Epithelial cell of proximal tubule (primary cell): Measurements from ENCODE around the gene ELOA. TPM values are rescaled to one million over a fixed set of nuclear protein-coding genes. Genes with fewer than 3 reads are reported as not detected.
A peak's percentile ranks its signal among the peaks of the same experiment; 100 is the strongest.

Experiments
- DNase-seq: peaks from one replicate; pipeline ENCODE4 v3.0.0-alpha.2; 2011; ENCODE audit warnings: low read depth
- H3K4me3 ChIP-seq: 2 replicates; pipeline ENCODE4 v1.5.1; 2011; ENCODE audit warnings: low read depth, mild to moderate bottlenecking, low read length
- total RNA-seq: library from RNA; depleted of rRNA; stranded (reverse); fragments of >200 nt; gene quantifications from 2 replicates; pipeline ENCODE4 v1.2.3, GENCODE V29; 2015
- TF ChIP-seq, protein P1 (sequence below): conservative IDR thresholded peaks from 2 replicates; pipeline ENCODE4 v1.5.1; 2012; ENCODE audit warnings: low read depth, mild to moderate bottlenecking, low read length

ELOA gene, protein sequence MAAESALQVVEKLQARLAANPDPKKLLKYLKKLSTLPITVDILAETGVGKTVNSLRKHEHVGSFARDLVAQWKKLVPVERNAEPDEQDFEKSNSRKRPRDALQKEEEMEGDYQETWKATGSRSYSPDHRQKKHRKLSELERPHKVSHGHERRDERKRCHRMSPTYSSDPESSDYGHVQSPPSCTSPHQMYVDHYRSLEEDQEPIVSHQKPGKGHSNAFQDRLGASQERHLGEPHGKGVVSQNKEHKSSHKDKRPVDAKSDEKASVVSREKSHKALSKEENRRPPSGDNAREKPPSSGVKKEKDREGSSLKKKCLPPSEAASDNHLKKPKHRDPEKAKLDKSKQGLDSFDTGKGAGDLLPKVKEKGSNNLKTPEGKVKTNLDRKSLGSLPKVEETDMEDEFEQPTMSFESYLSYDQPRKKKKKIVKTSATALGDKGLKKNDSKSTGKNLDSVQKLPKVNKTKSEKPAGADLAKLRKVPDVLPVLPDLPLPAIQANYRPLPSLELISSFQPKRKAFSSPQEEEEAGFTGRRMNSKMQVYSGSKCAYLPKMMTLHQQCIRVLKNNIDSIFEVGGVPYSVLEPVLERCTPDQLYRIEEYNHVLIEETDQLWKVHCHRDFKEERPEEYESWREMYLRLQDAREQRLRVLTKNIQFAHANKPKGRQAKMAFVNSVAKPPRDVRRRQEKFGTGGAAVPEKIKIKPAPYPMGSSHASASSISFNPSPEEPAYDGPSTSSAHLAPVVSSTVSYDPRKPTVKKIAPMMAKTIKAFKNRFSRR
- total RNA-seq, result 27.9 and 30.2 TPM in 2 replicates

DNA sequence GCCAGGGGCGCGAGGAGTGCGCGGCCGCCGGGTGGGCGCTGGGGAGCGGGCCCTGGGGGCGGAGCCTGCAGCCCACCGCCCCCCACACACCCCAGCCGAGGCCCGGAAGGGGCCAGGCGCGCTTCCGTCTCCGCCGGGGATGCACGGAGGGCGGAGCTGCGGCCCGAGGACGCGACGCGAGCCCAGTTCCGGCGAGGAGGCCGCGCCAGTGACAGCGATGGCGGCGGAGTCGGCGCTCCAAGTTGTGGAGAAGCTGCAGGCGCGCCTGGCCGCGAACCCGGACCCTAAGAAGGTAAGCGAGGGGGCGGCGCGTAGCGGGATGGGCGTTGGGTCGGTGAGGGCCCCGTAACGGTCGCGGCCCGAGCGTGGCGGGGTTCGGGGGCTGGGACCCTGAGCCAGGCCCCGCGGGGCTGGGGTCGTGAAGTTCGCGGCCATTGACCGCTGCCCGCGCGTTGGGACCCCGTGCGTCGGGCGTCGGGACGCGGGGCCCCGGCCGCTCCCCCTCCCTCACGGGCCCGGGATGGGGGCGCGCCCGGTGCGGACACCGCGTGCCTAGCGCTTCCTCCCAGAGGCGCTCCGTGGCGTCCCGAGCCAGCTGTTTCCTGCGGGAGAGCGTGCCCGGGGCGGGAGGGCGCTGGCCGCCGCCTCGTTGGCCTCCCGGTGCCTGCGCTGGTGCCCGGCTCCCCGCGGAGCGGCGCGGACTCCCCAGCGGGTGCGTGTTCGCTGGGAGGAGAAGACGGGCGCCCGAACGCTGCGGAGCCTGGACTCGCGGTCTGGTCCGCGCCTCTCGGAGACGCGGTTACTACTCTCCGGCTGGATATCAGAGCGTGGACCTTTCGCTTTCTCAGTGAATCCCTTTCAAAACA is at the start of gene ELOA:
ELOA (plus strand) TSS at position 185 of the 866 bp plus-strand sequence; CDS start at position 218, 33 bp downstream.
- TF ChIP-seq, protein P1, sequence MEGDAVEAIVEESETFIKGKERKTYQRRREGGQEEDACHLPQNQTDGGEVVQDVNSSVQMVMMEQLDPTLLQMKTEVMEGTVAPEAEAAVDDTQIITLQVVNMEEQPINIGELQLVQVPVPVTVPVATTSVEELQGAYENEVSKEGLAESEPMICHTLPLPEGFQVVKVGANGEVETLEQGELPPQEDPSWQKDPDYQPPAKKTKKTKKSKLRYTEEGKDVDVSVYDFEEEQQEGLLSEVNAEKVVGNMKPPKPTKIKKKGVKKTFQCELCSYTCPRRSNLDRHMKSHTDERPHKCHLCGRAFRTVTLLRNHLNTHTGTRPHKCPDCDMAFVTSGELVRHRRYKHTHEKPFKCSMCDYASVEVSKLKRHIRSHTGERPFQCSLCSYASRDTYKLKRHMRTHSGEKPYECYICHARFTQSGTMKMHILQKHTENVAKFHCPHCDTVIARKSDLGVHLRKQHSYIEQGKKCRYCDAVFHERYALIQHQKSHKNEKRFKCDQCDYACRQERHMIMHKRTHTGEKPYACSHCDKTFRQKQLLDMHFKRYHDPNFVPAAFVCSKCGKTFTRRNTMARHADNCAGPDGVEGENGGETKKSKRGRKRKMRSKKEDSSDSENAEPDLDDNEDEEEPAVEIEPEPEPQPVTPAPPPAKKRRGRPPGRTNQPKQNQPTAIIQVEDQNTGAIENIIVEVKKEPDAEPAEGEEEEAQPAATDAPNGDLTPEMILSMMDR, result no peak
- DNase-seq, result no peak
- peak within 1 kb of the TSS; percentile 83 for H3K4me3 ChIP-seq

DNA sequence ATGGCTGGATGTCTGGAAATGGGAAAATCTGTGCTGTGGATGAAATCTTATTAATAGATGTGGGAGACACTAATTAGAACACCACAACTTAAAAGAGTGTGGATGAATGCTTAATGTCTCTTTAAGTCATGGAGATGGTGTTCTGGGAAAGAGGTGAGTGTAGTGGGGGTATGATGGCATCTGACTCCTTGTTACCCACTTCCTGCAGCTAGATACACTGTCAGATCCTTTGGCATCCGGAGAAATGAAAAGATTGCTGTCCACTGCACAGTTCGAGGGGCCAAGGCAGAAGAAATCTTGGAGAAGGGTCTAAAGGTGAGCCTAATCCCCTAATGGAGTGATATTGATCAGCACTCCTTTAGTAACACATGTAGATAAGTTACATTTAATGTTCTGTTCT is 49.7 kb upstream of the ELOA start:
- TF ChIP-seq, protein P1, result no peak
- DNase-seq, result no peak
- peak overlapping the region; percentile 99 for H3K4me3 ChIP-seq

DNA sequence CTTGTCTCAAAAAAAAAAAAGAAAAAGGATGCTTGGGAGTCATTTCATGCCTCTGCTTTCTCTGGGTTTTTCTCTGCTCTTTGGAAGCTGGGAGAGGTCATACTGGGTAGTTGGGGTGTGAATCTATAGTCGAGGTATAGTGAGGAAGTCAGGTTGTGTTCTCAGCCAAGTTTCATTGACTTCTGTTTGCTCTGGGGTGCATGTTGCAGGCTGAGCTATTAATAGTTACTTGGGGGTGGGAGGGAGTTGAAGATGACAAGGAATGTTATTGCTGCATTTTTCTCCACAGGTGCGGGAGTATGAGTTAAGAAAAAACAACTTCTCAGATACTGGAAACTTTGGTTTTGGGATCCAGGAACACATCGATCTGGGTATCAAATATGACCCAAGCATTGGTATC is 48.9 kb upstream of the ELOA start:
- TF ChIP-seq, protein P1, result no peak
- H3K4me3 ChIP-seq, result no peak overlapping the region
- no peak for DNase-seq

DNA sequence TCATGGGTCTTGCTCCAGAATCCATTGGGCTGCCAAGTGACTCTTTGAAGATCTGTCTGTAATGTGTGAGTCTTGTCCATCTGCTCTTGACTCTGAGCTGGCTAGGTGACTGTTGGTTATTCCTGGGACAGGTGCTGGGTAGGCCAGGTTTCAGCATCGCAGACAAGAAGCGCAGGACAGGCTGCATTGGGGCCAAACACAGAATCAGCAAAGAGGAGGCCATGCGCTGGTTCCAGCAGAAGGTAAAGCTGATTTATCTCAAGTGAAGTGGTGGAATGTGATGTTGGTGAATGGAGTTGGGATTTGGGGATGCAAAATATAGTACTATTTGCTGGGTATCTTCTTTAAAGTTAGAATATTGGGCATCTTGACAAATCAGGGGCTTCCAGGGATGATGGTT is 47.6 kb upstream of the ELOA start:
- H3K4me3 ChIP-seq, result no peak overlapping the region
- no peak for DNase-seq
- TF ChIP-seq, protein P1, result no peak

DNA sequence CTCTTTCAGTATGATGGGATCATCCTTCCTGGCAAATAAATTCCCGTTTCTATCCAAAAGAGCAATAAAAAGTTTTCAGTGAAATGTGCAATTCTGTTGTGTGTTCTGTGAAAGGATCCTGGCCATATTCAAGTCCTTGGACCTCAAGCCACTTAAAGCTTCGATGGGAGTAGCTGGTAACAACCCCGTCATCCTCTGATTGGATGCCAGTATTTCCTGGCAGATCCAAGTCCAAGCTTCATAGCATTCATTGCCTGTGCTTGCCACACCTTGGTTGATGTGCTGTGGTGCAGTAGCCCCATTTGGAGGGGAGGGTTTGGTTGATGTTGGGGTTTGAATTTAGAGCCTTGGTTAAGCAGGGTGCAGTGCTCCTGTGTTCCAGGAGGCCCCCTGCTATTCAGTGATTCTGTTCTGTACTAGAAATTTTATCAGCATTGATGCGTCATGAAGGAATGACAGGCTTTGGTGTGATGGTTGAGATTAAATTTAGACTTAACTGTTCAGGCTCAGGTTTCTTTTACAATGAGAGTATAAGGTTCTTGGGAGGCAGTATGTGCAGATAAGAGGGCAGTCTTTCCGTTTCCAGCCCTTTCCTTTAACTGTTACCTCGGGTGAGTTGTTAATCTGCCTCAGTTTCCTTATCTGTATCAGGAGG is 46.8 kb upstream of the ELOA start:
- no peak for DNase-seq
- H3K4me3 ChIP-seq, result no peak overlapping the region
- TF ChIP-seq, protein P1, result no peak

DNA sequence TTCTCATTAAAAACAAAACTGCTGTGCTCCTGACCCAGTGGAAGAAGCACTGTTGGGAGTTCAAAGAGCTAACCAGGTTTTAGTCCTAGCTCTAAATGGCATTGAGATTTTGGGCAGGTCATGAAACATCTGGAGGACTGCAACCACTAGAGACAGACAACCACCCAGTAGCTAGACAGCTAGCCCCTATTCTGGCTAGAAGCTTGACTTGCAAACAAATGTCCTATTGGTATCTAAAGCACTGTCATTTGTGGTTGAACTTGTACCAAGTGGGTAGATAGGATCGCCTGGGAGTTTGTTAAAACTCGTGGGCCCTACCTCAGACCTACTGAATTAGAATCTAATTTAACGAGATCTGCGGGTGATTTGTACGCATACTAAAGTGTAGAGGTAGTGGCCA is 44.8 kb upstream of the ELOA start:
- no peak for DNase-seq
- TF ChIP-seq, protein P1, result no peak
- H3K4me3 ChIP-seq, result no peak overlapping the region
